BJ (cell line): ENCODE data around the gene PLPP1. TPM values are rescaled to one million over a fixed set of nuclear protein-coding genes. Genes with fewer than 3 reads are reported as not detected.

Experiments used
- CTCF ChIA-PET: fragments of 350-600 bp; formaldehyde crosslinking; extraction: SDS; loops from one replicate; lab custom pipeline; 2021; ENCODE audit warnings: antibody characterized with exemption, inconsistent platforms; lab: Yijun Ruan, JAX
- POLR2A ChIA-PET: fragments of 300-600 bp; sonication (Branson Sonifier 250); formaldehyde crosslinking; extraction: SDS; loops from one replicate; lab custom pipeline; 2021; ENCODE audit warnings: antibody characterized with exemption; lab: Charles Lee
- DNase-seq: peaks from one replicate; pipeline ENCODE4 v3.0.0-alpha.2; 2011; ENCODE audit warnings: low read depth
- H3K27me3 ChIP-seq: 2 replicates; pipeline ENCODE4 v1.6.0; 2011; ENCODE audit warnings: low read length; ENCODE audit not compliant: control insufficient read depth, insufficient read depth
- H3K36me3 ChIP-seq: 2 replicates; pipeline ENCODE4 v1.5.1; 2011; ENCODE audit warnings: low read length; ENCODE audit not compliant: control insufficient read depth, insufficient read depth
- H3K4me3 ChIP-seq: 2 replicates; pipeline ENCODE4 v1.5.1; 2011; ENCODE audit warnings: low read depth, mild to moderate bottlenecking, control low read depth, low read length
- polyA plus RNA-seq: library from polyadenylated mRNA; depleted of rRNA; stranded (reverse); fragments of >200 nt; gene quantifications from 2 replicates; pipeline ENCODE4 v1.2.3, GENCODE V29; 2011
- TF ChIP-seq, protein P1 (sequence below): IDR thresholded peaks from 2 replicates; pipeline ENCODE4 v1.5.1; 2011; ENCODE audit warnings: low read depth, mild to moderate bottlenecking, control low read depth, inconsistent platforms, low read length, moderate library complexity; ENCODE audit not compliant: insufficient read depth

The PLPP1 gene
- polyA plus RNA-seq, 1 experiment, result 43.1 TPM

DNA sequence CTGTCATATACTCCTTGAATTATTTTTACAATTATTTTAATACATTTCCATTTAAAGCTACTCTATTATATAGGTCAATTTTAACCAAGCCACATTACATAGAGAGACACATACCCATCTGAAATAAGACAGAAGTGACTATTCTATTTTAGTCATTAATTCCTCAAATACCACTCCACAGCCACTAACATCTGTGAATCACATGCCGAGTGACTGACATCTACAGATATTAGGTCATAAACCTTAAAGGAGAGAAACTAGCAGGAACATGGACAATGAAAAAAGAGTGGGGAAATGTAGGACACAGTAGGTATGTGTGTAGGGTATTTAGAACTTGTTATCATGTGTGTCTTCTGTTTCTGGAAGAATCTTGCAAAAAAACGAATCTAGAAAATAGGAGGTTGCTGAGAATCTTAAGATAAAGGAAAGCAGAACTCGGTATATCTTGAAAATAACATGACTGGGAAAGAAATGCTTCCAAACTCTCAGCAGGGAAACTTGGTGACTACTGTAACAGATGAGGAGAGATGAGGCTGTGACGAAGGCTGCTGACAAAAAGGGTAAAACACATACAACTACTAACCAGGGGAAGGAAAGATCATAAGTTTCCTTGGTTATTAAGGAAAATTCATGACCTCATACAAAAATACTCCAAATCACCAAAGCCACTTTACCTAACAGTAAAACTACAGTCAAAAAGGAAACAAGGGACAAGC lies 84.6 kb downstream of the PLPP1 start:
- Histone ChIP-seq H3K27me3 (no peaks in the 10 kb centered on the region), H3K4me3 (no peak overlapping the region), H3K36me3 (no peaks in the 10 kb centered on the region)
- ChIA-PET POLR2A (no interaction called here), CTCF (no interaction called here)
- TF ChIP-seq, protein P1, sequence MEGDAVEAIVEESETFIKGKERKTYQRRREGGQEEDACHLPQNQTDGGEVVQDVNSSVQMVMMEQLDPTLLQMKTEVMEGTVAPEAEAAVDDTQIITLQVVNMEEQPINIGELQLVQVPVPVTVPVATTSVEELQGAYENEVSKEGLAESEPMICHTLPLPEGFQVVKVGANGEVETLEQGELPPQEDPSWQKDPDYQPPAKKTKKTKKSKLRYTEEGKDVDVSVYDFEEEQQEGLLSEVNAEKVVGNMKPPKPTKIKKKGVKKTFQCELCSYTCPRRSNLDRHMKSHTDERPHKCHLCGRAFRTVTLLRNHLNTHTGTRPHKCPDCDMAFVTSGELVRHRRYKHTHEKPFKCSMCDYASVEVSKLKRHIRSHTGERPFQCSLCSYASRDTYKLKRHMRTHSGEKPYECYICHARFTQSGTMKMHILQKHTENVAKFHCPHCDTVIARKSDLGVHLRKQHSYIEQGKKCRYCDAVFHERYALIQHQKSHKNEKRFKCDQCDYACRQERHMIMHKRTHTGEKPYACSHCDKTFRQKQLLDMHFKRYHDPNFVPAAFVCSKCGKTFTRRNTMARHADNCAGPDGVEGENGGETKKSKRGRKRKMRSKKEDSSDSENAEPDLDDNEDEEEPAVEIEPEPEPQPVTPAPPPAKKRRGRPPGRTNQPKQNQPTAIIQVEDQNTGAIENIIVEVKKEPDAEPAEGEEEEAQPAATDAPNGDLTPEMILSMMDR, result no peak
- DNase-seq, result no peak

DNA sequence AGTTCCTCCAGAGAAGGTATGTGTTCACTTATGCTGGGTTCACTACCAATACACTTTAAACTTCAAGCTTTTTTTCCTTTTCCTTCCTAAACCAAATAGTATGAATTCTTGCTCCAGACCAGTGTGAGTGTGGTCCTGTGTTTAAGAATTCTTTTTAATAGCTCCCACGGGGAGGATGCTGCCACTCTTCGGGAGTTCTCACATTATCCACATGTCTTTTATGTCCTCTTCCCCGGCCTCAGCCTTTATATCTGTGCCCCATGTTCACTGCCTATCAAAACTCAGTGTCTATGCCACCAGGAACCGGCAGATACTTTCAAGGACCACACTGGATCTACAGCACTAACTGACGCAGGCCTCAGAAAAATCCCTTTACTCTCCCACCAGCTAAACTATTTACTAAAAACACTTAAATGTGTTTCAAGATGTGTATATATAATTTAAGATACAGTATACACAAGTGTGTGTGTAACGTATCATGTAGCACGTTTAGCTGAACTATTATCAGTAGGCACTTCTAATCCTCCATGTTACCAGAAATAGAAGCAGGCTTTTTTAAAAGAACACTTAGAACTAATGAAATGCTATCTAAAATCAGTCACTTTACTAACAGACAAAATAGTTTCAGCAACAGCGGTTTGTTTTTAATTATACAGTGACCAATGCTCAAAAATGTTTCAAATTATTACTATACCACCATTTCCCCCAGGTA lies 88.0 kb downstream of the PLPP1 start:
- no peak for DNase-seq
- ChIA-PET POLR2A (no interaction called here), CTCF (interaction anchor here (1.2 kb wide), 1 partner anchor 28 kb away, joined by 3 read pairs; no protein-coding TSS in a partner anchor)
- no peak overlapping the region for H3K4me3 ChIP-seq
- TF ChIP-seq, protein P1, result no peak
- no peaks in the 10 kb centered on the region for H3K27me3 ChIP-seq
- H3K36me3 ChIP-seq, result no peaks in the 10 kb centered on the region

DNA sequence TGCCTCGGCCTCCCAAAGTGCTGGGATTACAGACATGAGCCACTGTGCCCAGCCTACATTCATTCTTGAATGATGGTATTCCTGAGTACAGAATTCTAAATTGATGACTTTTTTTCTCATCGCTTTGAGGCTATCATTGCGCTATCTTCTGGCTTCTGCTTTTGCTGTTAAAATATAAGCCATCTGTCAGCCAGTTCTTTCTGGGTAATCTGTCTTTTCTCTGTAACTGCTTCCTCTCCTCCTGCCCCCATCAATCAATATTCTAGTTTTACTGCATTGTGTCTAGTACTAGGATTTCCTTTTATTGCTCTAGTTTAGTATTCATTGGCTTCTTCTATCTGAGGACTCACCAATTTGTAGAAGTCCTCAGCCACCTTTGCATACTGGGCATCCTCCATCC lies 89.0 kb downstream of the PLPP1 start:
- Histone ChIP-seq H3K36me3 (no peaks in the 10 kb centered on the region), H3K4me3 (no peak overlapping the region), H3K27me3 (no peaks in the 10 kb centered on the region)
- TF ChIP-seq, protein P1, result no peak
- ChIA-PET CTCF (no interaction called here), POLR2A (no interaction called here)
- no peak for DNase-seq

DNA sequence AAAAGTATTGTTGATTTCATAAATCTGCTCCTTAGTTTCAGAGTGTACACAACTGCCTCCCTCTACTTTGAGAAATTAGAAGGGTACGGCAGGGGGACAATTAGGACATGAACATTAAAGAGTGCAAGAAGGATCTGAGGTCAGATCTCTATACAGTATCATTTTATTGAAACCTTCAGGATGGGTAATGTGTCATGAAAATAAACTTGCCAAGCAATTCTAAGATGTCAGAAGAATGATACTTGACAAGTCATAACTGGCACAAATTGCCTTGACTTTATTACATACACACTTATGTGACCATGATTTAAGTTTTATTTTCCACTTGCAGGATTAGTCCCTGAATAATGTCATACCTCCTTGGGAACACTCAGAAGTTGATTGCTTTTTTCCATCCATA lies 92.8 kb downstream of the PLPP1 start:
- H3K27me3 ChIP-seq, result no peaks in the 10 kb centered on the region
- no peaks in the 10 kb centered on the region for H3K36me3 ChIP-seq
- H3K4me3 ChIP-seq, result no peak overlapping the region
- ChIA-PET CTCF (no interaction called here), POLR2A (no interaction called here)
- no peak for DNase-seq
- TF ChIP-seq, protein P1, result no peak

DNA sequence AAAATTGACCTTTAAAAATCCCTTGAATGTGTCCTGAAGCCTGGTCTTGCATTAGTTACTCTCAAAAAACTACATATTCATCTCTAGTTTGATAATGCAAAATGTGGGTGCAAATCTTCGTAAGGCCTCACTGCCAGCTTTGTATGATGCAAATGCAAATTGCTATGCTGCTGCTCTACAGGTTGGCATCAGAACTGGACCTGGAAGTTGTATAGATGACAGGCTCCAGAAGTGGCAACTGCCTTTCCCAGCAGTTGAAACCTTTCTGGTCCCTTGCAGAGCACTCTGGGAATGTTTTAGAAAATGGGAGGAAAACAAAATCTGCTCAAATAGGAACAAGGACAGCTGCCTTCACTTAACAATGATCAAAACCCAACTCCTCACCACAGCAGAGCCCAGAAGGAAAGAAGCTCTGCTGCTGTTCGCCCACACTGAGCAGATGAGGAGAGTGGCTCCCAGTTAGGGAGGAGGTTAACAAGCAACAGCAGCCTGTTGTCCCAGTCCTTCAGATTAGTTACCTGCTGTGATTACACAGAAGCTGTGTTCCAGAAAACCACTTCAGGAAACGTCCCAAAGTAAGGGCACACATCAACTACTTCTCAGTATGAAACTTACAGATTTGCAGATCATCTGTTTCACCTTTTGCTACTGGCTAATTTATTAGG lies 93.5 kb downstream of the PLPP1 start:
- TF ChIP-seq, protein P1, result no peak
- no peak for DNase-seq
- H3K27me3 ChIP-seq, result no peaks in the 10 kb centered on the region
- no peaks in the 10 kb centered on the region for H3K36me3 ChIP-seq
- POLR2A ChIA-PET, result no interaction called here
- CTCF ChIA-PET, result interaction anchor here (1.1 to 1.3 kb wide), 2 partner anchors 33 to 269 kb away, joined by 3 read pairs; no protein-coding TSS in a partner anchor
- no peak overlapping the region for H3K4me3 ChIP-seq
